ENCODE data around the gene TDRD1.

Gene TDRD1

GRCh38 chr10:114167985-114168384, 11.2 kb upstream of the TDRD1 start:
- TF ChIP-seq CTCF (IDR thresholded peaks at IDR 0.05; ENCODE audit: low read depth, low read length, poor library complexity, severe bottlenecking): no peak
- TF ChIP-seq EZH2phosphoT487 (IDR thresholded peaks at IDR 0.05; ENCODE audit: borderline replicate concordance, low read length): no peak
- Histone ChIP-seq H3K4me1 (ENCODE audit: control insufficient read depth, low read length) (peaks cover 10% of the 10 kb centered on the region), H3K27me3 (ENCODE audit: control insufficient read depth, low read length) (no peaks in the 10 kb centered on the region), H3K9me3 (ENCODE audit: control insufficient read depth, insufficient read depth, low read length) (peaks cover 8% of the 10 kb centered on the region; the same call in 1 of the 2 replicates), H3K79me2 (ENCODE audit: control insufficient read depth, low read length) (peaks cover 31% of the 10 kb centered on the region), H3K27ac (ENCODE audit: low read depth, low read length) (no peak overlapping the region), H3K9me2 (replicated peaks; ENCODE audit: control insufficient read depth, low read length) (no peaks in the 10 kb centered on the region), H3K4me2 (ENCODE audit: low read length) (no peak overlapping the region), H3K36me3 (ENCODE audit: control insufficient read depth, low read length) (0 out of 2 replicates have a peak, but pooled peaks cover under 1% of the 10 kb centered on the region), H3F3A (ENCODE audit: control insufficient read depth, insufficient read depth) (no peaks in the 10 kb centered on the region), H3K4me3 (ENCODE audit: low read length) (no peak overlapping the region), H4K20me1 (ENCODE audit: control insufficient read depth, insufficient read depth, low read depth, low read length) (no peaks in the 10 kb centered on the region)

DNA sequence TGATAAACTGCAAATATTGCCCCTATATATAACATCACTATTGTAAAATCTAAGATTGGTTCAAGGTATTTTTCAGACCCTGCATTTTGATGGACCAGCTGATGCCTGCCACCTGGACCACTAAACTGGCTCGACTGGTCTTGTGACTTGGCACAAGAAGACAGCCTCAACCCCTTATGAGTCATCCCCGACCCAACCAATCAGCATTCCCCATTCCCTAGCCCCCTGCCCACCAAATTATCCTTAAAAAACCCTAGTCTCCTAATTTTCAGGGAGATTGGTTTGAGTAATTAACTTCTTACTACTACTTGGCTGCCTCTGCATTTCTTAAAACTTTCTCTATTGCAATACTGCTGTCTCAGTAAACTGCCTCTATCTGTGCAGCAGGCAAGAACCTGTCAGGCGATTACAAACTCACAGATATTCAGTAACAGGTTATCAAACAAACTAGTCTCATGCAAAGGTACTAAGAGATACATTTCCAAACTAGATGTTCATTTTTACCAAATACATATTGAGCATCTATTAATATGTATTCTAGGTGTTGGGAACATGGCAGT, 10.6 kb upstream of the TDRD1 start:
- H3F3A ChIP-seq (ENCODE audit: control insufficient read depth, insufficient read depth): no peaks in the 10 kb centered on the region
- H3K79me2 ChIP-seq (ENCODE audit: control insufficient read depth, low read length): peaks cover 37% of the 10 kb centered on the region
- no peaks in the 10 kb centered on the region for H3K9me2 ChIP-seq (replicated peaks; ENCODE audit: control insufficient read depth, low read length)
- H3K4me3 ChIP-seq (ENCODE audit: low read length): no peak overlapping the region
- no peak for TF ChIP-seq EZH2phosphoT487 (IDR thresholded peaks at IDR 0.05; ENCODE audit: borderline replicate concordance, low read length)
- no peak for TF ChIP-seq CTCF (IDR thresholded peaks at IDR 0.05; ENCODE audit: low read depth, low read length, poor library complexity, severe bottlenecking)
- H3K36me3 ChIP-seq (ENCODE audit: control insufficient read depth, low read length): no peaks in the 10 kb centered on the region
- no peak overlapping the region for H3K27ac ChIP-seq (ENCODE audit: low read depth, low read length)
- peaks cover 8% of the 10 kb centered on the region; the same call in 1 of the 2 replicates for H3K9me3 ChIP-seq (ENCODE audit: control insufficient read depth, insufficient read depth, low read length)
- no peak overlapping the region for H3K4me2 ChIP-seq (ENCODE audit: low read length)
- H3K4me1 ChIP-seq (ENCODE audit: control insufficient read depth, low read length): peaks cover 15% of the 10 kb centered on the region
- no peaks in the 10 kb centered on the region; the same call in 1 of the 2 replicates for H3K27me3 ChIP-seq (ENCODE audit: control insufficient read depth, low read length)
- no peaks in the 10 kb centered on the region for H4K20me1 ChIP-seq (ENCODE audit: control insufficient read depth, insufficient read depth, low read depth, low read length)

DNA sequence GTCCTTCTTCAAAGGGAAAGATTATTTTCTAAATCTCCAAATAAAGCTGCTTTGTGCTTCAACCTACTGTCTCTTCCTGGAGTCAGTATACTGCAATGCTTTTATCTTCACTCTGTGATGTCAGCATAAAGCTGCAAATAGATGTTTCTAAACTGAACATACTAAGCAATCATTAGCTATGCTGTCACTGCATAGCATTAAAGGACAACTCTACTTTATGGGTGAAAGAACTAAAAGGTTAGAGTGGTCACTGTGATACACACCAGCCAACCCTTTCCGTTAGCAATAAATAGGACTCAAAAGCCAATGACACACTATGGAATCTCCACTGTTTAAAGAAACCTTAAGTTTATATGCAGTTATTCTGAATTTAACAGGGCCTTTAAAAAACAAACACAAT, 6.9 kb upstream of the TDRD1 start:
- Histone ChIP-seq H3K4me1 (ENCODE audit: control insufficient read depth, low read length) (peaks cover 23% of the 10 kb centered on the region), H4K20me1 (ENCODE audit: control insufficient read depth, insufficient read depth, low read depth, low read length) (no peaks in the 10 kb centered on the region), H3K27me3 (ENCODE audit: control insufficient read depth, low read length) (peaks cover 13% of the 10 kb centered on the region), H3K36me3 (ENCODE audit: control insufficient read depth, low read length) (no peaks in the 10 kb centered on the region), H3K9me3 (ENCODE audit: control insufficient read depth, insufficient read depth, low read length) (peaks cover 8% of the 10 kb centered on the region; the same call in 1 of the 2 replicates), H3K27ac (ENCODE audit: low read depth, low read length) (no peak overlapping the region), H3K4me3 (ENCODE audit: low read length) (0 out of 2 replicates have a peak overlapping the region, but pooled peaks have one; percentile 99), H3F3A (ENCODE audit: control insufficient read depth, insufficient read depth) (no peaks in the 10 kb centered on the region), H3K79me2 (ENCODE audit: control insufficient read depth, low read length) (peaks cover 36% of the 10 kb centered on the region), H3K4me2 (ENCODE audit: low read length) (peak overlapping the region; percentile 97), H3K9me2 (replicated peaks; ENCODE audit: control insufficient read depth, low read length) (no peaks in the 10 kb centered on the region)
- TF ChIP-seq EZH2phosphoT487 (IDR thresholded peaks at IDR 0.05; ENCODE audit: borderline replicate concordance, low read length) (no peak), CTCF (IDR thresholded peaks at IDR 0.05; ENCODE audit: low read depth, low read length, poor library complexity, severe bottlenecking) (no peak)
